ENCODE data around the gene GPHB5. TPM values are rescaled to one million over a fixed set of nuclear protein-coding genes. Genes with fewer than 3 reads are reported as not detected.
A peak's percentile ranks its signal among the peaks of the same experiment; 100 is the strongest.
"Not testable (repeated sequence)": the region's sequence is repeated elsewhere in the genome, so short reads cannot be mapped to it uniquely, and the experiment has no call there.

GPHB5 gene
- total RNA-seq = not detected

- DNase-seq = no peak
These were observed at the start of gene GPHB5 for GRCh38 chr14:63318835-63319234. Gene GPHB5 (minus strand): TSS chr14:63318935. CDS start chr14:63317849, 1,086 bp downstream.

GRCh38 chr14:63367742-63368364 is 49.1 kb upstream of the GPHB5 start:
- DNase-seq = no peak

GRCh38 chr14:63362389-63362819 is 43.7 kb upstream of the GPHB5 start:
- no peak for DNase-seq

- no peak for DNase-seq
These were observed 43.1 kb upstream of the GPHB5 start for GRCh38 chr14:63361790-63362189.

GRCh38 chr14:63357841-63358240 is 39.1 kb upstream of the GPHB5 start:
- DNase-seq = no peak

GRCh38 chr14:63345826-63346225 is 27.1 kb upstream of the GPHB5 start:
- no peak for DNase-seq

- DNase-seq = no peak
These were observed 25.6 kb upstream of the GPHB5 start for GRCh38 chr14:63344336-63344735.

GRCh38 chr14:63343878-63344277 is 25.1 kb upstream of the GPHB5 start:
- no peak for DNase-seq

GRCh38 chr14:63342371-63342770 is 23.6 kb upstream of the GPHB5 start:
- no peak for DNase-seq

- no peak for DNase-seq
These were observed 10.3 kb upstream of the GPHB5 start for GRCh38 chr14:63328787-63329737.

- no peak for DNase-seq
These were observed 8.1 kb upstream of the GPHB5 start for GRCh38 chr14:63326840-63327239.

- DNase-seq = no peak
These were observed 4.3 kb upstream of the GPHB5 start for GRCh38 chr14:63322897-63323573.

GRCh38 chr14:63322472-63322871 is 3.7 kb upstream of the GPHB5 start:
- DNase-seq = no peak

- no peak for DNase-seq
These were observed 9.9 kb downstream of the GPHB5 start for GRCh38 chr14:63308723-63309317.

- DNase-seq = not testable (repeated sequence)
These were observed 14.3 kb downstream of the GPHB5 start for GRCh38 chr14:63304429-63304828.

GRCh38 chr14:63301891-63302534 is 16.7 kb downstream of the GPHB5 start:
- no peak for DNase-seq

GRCh38 chr14:63300854-63301253 is 17.9 kb downstream of the GPHB5 start:
- no peak for DNase-seq

- DNase-seq = no peak
These were observed 19.2 kb downstream of the GPHB5 start for GRCh38 chr14:63299351-63300110.

- DNase-seq = no peak
These were observed 21.2 kb downstream of the GPHB5 start for GRCh38 chr14:63297372-63298063.

GRCh38 chr14:63296060-63296563 is 22.6 kb downstream of the GPHB5 start:
- DNase-seq = peak; percentile 14

All from occipital lobe (tissue), 2 donors.